Uterus (tissue), 4 donors: ENCODE data around the gene HABP4. TPM values are rescaled to one million over a fixed set of nuclear protein-coding genes. Genes with fewer than 3 reads are reported as not detected.
A peak's percentile ranks its signal among the peaks of the same experiment; 100 is the strongest.

Experiments used
- DNase-seq, 2 donors: peaks; one replicate each; pipeline ENCODE4 v3.0.0-alpha.2; 2019 to 2020
- H3K27ac ChIP-seq, 2 donors: fragments of 200-600 bp; sonication (generic); 1 replicate in 1 of 2; 2 replicates in 1 of 2; pipeline ENCODE4 v1.5.1; 2016 to 2018
- H3K27me3 ChIP-seq, 2 donors: fragments of 200-600 bp; sonication (generic); one replicate each; pipeline ENCODE4 v1.5.1; 2018 to 2019; ENCODE audit warnings: control low read depth in 1 of 2
- H3K36me3 ChIP-seq, 2 donors: fragments of 200-600 bp; sonication (generic); one replicate each; pipeline ENCODE4 v1.5.1; 2019; ENCODE audit warnings: control low read depth in 1 of 2
- H3K4me1 ChIP-seq, 2 donors: fragments of 200-600 bp; sonication (generic); one replicate each; pipeline ENCODE4 v1.5.1; 2018 to 2019; ENCODE audit warnings: control low read depth in 1 of 2
- H3K4me3 ChIP-seq, 2 donors: fragments of 200-600 bp; sonication (generic); 1 replicate in 1 of 2; 2 replicates in 1 of 2; pipeline ENCODE4 v1.5.1; 2018 to 2019; ENCODE audit warnings: mild to moderate bottlenecking in 1 of 2
- H3K9me3 ChIP-seq, 2 donors: fragments of 200-600 bp; sonication (generic); one replicate each; pipeline ENCODE4 v1.5.1; 2019; ENCODE audit warnings: control low read depth in 1 of 2
- POLR2A ChIP-seq, 2 donors: fragments of 450-650 bp; IDR thresholded peaks; one replicate each; pipeline ENCODE4 v1.6.1; 2016; ENCODE audit warnings: antibody characterized with exemption in 2 of 2, mild to moderate bottlenecking in 1 of 2, moderate library complexity in 1 of 2
- intact Hi-C: fragments of 100-400 bp; cut with DNase I; formaldehyde crosslinking; loops from one replicate; pipeline ENCODE4 v1.15.1; 2023; ENCODE audit warnings: low total_unique reads
- total RNA-seq, 4 donors: library from RNA; depleted of rRNA in 3 of 4; stranded (reverse); fragments of >200 nt in 3 of 4; gene quantifications; one replicate each; pipeline versions ENCODE4 v1.1.0 to v1.2.4, GENCODE V29; 2014 to 2023
- TF ChIP-seq, protein P1 (sequence below), 4 experiments: fragments of 200-600 bp in 2 of 4; fragments of 450-650 bp in 2 of 4; sonication (generic) in 2 of 4; IDR thresholded peaks; one replicate each; pipeline ENCODE4 v1.5.1; 2016 to 2019; ENCODE audit warnings: antibody characterized with exemption in 4 of 4, mild to moderate bottlenecking in 2 of 4, moderate library complexity in 1 of 4
- donor health status: DM: yes; HTN: yes; CAD: no.

HABP4 gene
- total RNA-seq, 4 donors from 2014 or later: 4.1 to 19.4 (median 11.9) TPM

DNA sequence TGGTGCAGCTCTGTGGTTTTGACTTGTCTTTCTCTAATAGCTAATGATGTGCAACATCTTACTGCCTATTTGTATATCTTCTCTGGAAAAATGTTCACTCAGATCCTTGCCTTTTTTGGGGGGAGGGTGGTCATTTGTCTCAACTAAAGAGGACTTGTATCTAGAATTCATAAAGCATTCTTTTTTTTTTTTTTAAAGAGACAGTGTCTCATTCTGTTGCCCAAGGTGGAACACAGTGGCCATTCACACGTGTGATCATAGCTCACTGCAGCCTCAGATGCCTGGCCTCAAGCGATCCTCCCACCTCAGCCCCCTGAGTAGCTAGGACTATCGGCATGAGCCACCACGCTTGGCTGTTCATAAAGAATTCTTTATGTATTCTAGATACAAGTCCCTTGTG lies 33.2 kb downstream of the HABP4 start:
- no peak for DNase-seq
- H3K27ac ChIP-seq: no peak overlapping the region
- no peaks in the 10 kb centered on the region for H3K36me3 ChIP-seq
- H3K27me3 ChIP-seq: no peaks in the 10 kb centered on the region
- TF ChIP-seq, protein P1, sequence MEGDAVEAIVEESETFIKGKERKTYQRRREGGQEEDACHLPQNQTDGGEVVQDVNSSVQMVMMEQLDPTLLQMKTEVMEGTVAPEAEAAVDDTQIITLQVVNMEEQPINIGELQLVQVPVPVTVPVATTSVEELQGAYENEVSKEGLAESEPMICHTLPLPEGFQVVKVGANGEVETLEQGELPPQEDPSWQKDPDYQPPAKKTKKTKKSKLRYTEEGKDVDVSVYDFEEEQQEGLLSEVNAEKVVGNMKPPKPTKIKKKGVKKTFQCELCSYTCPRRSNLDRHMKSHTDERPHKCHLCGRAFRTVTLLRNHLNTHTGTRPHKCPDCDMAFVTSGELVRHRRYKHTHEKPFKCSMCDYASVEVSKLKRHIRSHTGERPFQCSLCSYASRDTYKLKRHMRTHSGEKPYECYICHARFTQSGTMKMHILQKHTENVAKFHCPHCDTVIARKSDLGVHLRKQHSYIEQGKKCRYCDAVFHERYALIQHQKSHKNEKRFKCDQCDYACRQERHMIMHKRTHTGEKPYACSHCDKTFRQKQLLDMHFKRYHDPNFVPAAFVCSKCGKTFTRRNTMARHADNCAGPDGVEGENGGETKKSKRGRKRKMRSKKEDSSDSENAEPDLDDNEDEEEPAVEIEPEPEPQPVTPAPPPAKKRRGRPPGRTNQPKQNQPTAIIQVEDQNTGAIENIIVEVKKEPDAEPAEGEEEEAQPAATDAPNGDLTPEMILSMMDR (IDR thresholded peaks at IDR 0.05): no peak
- TF ChIP-seq POLR2A (IDR thresholded peaks at IDR 0.05): no peak
- H3K4me3 ChIP-seq: no peak overlapping the region
- intact Hi-C loops: no loop called here
- H3K9me3 ChIP-seq: no peaks in the 10 kb centered on the region
- H3K4me1 ChIP-seq: no peaks in the 10 kb centered on the region

DNA sequence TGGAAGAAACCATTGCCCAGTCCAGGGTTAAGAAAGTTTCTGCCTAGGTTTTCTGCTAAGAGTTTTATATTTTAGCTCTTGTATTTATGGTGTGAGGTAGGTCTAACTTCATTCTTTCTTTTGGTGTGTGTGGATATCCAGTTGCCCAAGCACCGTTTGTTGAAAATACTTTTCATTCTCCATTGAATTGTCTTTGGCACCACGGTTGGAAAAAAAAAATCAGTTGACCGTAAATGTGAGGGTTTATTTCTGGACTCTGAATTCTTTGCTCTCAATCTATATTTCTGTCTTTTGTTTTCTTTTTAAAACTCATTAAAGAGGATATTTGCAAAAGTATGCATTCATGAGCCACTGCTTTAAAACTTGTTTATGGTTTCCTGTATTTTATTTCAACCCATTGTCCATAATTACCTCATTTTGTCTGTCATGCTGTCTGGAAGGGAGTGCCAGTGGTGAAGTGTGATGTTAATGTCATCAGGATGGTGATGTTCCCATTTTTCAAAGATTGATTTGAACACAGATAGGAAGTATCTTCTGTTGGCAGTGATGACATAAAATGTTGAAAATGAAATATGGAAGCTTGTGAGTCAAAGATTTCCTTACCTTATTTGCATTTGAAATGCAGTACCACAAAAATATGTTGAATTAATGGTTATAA lies 33.9 kb downstream of the HABP4 start:
- no peak for TF ChIP-seq POLR2A (IDR thresholded peaks at IDR 0.05)
- TF ChIP-seq, protein P1 (IDR thresholded peaks at IDR 0.05): no peak
- Histone ChIP-seq H3K27me3 (no peaks in the 10 kb centered on the region), H3K4me3 (no peak overlapping the region), H3K36me3 (no peaks in the 10 kb centered on the region), H3K27ac (peak overlapping the region in 1 of 2 donors; percentile 3), H3K4me1 (no peaks in the 10 kb centered on the region), H3K9me3 (no peaks in the 10 kb centered on the region)
- DNase-seq: no peak
- intact Hi-C loops: no loop called here

DNA sequence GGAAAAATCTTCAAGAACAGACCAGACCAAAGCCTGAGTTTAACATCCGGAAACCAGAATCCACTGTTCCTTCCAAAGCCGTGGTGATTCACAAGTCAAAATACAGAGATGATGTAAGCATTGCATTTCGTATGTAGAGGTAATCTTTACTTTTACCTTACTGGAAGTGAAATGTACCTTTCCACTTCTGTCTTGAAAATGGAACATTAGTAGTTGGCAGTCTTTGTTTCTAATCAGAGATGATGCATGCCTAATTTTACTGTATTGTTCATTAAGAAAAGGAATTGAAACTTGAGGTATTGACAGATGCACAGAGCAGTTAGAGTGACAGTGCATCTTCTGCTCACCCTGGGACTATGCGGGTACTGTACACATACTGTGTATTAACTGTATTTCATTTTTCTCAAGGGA lies 34.6 kb downstream of the HABP4 start:
- Histone ChIP-seq H3K9me3 (no peaks in the 10 kb centered on the region), H3K36me3 (no peaks in the 10 kb centered on the region), H3K4me1 (no peaks in the 10 kb centered on the region), H3K4me3 (no peak overlapping the region), H3K27me3 (no peaks in the 10 kb centered on the region), H3K27ac (no peak overlapping the region)
- TF ChIP-seq POLR2A (IDR thresholded peaks at IDR 0.05): no peak
- TF ChIP-seq, protein P1 (IDR thresholded peaks at IDR 0.05): no peak
- no peak for DNase-seq
- intact Hi-C loops: no loop called here

DNA sequence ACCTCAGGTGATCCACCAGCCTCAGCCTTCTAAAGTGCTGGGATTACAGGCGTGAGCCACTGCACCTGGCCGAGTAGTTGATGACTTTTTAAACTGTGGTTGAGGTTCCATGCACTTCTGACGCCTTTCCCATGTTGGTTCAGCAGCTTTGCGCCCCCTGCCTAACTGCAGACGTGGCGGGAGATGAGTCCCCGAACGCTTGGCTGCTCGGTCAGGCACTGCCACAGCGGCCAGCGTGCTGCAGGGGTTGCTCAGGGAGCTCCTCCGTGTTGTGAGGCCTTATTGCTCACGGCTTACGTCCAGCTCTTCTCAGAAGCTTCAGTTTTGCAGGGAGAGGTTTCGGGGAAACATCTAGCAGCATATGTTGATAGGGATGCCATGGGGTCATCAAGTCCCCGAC lies 35.3 kb downstream of the HABP4 start:
- no peaks in the 10 kb centered on the region for H3K9me3 ChIP-seq
- peak overlapping the region; percentile 78 for H3K27ac ChIP-seq
- DNase-seq: no peak
- TF ChIP-seq POLR2A (IDR thresholded peaks at IDR 0.05): no peak
- TF ChIP-seq, protein P1 (IDR thresholded peaks at IDR 0.05): no peak
- intact Hi-C loops: no loop called here
- no peaks in the 10 kb centered on the region for H3K4me1 ChIP-seq
- H3K4me3 ChIP-seq: no peak overlapping the region
- H3K36me3 ChIP-seq: no peaks in the 10 kb centered on the region
- no peaks in the 10 kb centered on the region for H3K27me3 ChIP-seq

DNA sequence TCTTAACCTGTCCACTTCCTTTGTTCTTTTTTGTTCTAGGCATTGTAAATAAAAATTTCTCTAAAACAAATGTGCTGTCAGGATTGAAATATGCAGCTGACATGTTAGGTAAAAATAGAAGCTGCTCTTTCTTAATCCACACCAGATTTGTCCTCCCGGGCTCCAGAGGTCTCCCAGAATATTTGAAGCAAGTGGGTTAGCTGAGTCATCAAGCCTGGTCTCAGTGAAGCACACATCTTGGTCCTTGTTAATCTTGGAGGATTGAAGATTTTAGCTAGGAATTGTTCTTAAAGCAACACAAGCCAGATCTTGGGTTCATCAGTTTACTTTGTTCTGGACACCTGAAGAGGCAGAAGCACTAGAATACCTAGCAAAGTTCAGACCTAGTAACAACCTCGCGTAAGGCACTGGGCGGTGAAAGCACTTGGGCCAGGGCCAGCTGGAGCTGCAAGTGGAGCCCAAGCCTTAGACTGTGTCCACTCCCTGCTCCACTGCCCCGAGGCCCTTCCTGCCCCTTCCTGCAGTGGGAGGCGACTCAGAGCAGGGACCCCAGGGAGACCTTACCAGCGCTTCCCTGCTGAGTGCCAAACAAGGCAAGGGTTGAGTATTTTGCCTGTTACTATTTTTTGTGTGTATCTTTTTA lies 36.5 kb downstream of the HABP4 start:
- intact Hi-C loops: no loop called here
- H3K27me3 ChIP-seq: no peaks in the 10 kb centered on the region

More for the DNA sequence above, 36.5 kb downstream of the HABP4 start:
- Histone ChIP-seq H3K9me3 (no peaks in the 10 kb centered on the region), H3K27ac (peak overlapping the region; percentile 78), H3K36me3 (no peaks in the 10 kb centered on the region), H3K4me1 (no peaks in the 10 kb centered on the region), H3K4me3 (no peak overlapping the region)
- DNase-seq: peak; percentile 45 to 65
- TF ChIP-seq POLR2A (IDR thresholded peaks at IDR 0.05): no peak
- TF ChIP-seq, protein P1 (IDR thresholded peaks at IDR 0.05): no peak
